HS-27A (cell line): ENCODE measurements around the gene HORMAD2.

Source experiments
- DNase-seq: peaks from one replicate; pipeline ENCODE4 v3.0.0-alpha.2; 2012; ENCODE audit warnings: low read depth, missing footprints

Gene HORMAD2

DNA sequence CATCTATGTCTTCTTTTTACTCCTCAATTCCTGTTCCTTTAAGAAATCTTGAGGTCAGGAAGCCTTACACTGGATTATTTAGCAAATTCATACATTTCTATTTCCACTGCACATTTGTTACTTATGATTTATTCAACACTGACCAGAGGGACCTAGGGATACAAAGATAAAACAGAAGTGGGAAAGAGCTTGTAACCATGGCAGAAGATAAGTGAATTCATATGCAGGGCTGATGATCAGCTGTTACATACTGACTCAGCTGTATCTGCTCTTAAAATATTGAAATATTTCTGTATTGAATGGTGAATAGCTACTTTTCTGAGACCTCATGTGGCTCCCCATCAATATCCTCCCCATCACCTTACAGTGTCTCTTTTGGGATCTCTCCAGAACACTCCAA is 25.2 kb downstream of the HORMAD2 start:
- DNase-seq = no peak

DNA sequence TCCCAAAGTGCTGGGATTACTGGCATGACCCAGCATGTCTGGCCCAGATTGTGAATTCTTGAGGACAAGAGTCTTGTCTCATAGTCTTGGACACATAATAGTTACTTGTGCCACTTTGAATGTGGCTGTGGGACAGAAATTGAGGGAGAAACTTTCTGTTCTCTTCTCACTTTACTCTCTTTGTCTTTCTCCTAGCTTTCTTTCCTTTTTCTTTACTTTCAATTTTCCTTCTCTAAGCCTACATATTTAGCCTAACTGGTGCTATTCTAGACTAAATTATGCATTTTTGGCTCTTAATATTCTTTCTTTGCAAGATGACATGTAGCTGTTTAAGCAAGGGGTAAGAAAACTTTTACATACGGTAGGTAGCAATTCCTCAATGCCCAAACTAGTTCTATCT is 33.2 kb downstream of the HORMAD2 start:
- no peak for DNase-seq

DNA sequence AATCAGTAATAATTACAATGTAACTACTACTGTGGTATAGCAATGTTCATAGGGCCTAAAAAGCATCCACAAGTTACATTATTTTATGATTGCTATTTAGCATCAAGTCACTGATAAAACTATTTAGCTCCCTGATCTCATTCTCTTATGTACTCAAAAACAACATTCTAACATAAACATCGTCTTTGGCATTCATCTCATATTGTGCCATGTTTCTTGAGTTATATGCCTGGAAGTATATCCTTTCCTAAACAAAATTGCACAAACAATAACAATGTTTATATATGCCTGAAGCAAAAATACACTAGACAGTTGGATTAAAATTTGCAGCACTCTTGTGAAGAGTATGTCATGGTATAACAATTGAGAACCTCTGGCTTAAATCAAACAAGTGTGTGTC is 34.1 kb downstream of the HORMAD2 start:
- no peak for DNase-seq

DNA sequence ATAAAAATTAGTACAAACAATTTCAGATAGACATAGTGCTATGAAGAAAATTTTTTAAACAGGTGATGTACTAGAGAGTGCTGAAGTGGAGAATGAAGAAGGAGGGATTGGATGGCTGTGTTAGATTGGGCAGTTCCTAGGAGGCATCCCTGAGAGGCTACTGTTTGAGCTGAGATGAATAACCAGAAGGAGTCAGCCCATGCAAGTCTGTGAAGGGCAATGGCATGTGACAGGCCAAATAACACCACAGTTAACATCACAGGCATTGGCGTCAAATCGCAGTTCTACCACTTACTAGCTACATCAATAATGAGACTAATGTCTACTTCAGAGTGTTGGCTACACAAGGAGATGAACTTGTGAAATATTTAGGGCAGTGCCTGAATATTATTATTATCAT is 35.4 kb downstream of the HORMAD2 start:
- no peak for DNase-seq

DNA sequence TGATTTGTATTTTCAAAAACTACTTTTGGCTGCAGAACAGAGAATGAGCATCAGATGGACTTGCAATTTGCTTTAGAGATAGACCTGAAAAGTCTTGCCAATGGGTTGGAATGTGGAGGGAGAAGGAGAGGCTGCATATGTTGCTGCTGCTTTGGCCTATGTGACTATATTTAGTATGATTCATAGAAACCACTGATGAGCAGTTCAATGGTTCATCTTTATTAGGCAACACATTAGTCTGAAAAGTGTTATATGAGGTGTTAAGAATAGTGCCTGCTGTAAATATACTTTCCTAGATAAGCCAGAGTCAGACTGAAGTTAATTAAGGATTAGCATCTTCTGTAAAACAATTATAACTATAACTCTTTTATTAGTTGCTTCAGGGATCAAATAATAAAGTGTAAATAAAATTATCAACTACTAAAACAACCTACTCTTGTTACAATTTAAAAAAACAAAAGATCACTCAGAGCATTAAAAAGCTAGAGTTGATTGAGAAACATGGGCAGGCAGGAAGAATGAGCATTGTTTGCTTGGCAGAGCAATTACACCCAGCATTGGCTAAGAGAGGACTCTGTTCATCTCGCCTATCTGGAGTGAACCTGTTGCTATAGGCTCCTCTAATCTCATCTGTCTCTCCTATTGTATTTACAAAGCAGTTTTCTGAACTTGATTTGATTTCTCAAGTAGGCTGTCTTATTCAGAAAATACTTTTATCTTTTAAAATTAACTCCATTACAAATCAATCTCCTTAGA is 36.3 kb downstream of the HORMAD2 start:
- peak; percentile 29 for DNase-seq

DNA sequence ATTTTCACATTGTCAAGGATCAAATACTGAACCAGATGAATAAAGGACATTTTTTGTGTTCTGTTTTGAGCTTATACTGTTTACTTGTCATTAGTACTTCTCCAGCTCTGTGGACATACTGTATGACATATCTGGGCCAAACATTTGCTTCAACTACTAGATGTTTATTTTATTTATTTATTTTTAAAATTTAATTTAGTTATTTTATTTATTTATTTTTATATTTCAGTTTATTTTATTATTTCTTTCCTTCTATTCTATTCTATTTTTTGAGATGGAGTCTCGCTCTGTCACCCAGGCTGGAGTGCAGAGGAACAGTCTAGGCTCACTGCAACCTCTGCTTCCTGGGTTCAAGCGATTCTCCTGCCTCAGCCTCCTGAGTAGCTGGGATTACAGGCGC is 37.0 kb downstream of the HORMAD2 start:
- DNase-seq = no peak

DNA sequence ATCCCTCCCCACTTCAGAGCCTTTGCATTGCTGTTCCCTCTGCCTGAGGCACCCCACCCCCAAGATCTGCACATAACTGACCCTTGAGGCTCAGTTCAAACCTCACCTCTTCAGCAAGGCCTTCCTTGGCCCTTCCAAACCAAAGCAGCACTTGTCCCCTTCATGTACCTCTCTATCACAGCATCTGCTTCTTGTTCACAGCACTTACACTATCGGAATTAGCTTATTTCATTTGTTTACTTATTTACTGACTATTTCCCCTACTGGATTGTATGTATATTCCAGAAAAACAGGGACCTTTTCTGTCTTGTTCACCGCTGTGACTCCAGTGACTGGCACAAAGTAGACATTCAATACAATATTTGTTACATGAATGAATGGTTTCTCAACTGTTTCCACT is 38.0 kb downstream of the HORMAD2 start:
- no peak for DNase-seq

DNA sequence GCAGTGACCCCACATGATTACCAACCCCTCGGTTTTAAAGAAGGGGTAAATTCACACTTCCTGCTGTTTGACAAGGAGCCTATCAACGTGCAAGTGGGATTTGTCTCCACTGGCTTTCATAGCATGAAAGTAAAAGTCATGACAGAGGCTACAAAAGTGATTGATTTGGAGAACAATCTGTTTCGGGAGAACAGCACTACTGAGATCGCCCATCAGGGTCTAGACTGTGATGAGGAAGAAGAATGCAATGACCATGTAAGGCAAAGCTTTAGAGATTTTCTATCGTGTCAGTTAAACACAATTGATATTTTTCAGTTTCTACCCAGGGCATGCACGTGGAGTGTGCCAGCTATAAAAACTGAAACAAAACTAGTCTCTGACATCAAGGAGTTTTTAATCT is 41.7 kb downstream of the HORMAD2 start:
- DNase-seq = no peak

DNA sequence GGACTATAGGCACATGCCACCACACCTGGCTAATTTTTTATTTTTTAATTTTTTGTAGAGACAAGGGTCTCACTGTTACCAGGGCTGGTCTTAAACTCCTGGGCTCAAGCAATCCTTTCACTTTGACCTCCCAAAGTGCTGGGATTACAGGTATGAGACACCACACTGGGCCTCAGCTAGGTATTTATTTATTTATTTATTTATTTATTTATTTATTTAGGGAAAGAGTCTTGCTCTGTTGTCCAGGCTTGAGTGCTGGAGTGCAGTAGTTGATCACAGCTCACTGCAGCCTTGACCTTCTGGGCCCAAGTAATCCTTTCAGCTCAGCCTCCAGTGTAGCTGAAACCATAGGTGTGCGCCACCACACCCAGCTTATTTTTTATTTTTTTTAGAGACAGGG is 43.2 kb downstream of the HORMAD2 start:
- DNase-seq = no peak

DNA sequence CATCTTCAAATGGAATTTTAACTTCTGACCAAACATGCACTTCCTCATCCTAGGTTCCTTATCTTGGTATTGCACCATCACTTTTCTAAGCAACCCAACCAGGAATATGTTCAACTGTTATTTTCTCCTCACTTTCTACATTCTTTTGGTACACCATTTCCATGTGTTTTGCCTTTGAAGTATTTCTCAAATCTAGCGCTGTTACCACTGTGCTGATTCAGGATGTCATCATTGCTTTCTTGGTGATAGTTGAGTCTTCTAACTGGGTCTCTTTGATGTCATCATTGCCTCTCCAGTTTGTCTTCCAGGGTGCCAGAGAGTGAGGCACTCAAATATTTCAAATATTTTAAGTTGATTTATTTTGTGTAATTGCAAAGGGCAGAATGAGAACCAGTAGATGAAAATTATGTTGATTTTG is 47.5 kb downstream of the HORMAD2 start:
- peak; percentile 22 for DNase-seq

DNA sequence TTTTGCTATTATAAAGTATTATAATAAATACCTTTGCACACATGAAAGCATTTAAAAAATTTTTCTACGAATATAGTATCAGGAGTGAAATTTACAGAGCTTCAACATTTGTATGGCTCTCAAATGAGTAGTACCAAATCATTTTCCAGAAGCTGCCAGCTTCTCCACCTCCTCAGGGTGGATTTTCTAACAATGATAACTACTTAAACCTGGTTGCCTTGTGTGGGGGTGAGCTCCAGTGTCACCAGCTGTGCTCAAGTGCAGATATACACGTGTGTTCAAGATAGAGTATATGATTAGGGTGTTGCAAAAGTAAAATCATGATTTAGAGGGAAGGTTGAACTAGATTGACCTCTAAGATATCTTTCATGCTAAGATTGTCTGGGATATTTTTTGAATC is 48.2 kb downstream of the HORMAD2 start:
- no peak for DNase-seq

DNA sequence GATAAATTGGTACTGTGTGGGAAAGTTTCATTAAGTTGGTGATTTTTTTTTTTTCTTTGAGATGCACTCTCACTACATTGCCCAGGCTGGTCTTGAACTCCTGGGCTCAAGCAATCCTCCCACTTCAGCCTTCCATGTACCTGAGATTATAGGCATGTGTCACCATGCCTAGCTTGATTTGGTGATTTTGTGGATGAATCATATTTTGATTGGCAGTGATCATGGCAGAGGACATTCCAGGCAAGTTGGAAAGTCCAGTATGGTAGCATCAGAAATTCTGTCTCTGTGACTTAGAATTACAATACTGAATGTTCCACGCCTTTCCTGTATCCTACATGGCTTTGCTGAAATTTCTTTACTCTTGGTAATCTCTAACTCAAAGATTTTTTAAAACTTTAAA is 49.4 kb downstream of the HORMAD2 start:
- DNase-seq = no peak

DNA sequence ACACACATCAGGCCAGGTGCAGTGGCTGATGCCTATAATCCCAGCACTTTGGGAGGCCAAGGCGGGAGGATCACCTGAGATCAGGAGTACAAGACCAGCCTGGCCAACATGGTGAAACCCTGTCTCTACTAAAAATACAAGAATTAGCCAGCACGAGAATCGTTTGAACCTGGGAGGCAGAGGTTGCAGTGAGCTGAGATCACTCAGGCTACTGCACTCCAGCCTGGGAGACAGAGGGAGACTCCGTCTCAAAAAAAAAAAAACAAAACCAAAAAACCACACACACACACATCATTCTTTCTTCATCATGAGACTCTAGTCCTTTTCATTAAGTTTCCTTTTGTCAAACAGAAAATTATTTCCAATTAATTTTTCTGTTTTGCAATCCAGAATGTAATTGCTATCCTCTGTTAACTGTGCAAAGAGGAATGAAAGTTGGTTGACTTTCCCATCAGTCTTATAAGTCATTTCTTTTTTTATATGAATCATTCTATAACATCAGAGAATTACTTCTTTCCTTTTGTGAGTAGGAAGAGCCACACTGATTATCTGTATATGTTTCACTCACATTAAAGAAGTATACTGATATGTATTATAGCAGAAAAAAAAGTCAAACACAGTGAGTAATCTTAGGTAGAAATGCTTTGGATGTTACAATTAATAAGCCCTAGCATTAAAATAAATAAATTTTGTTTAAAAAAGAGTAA is 52.2 kb downstream of the HORMAD2 start:
- no peak for DNase-seq

DNA sequence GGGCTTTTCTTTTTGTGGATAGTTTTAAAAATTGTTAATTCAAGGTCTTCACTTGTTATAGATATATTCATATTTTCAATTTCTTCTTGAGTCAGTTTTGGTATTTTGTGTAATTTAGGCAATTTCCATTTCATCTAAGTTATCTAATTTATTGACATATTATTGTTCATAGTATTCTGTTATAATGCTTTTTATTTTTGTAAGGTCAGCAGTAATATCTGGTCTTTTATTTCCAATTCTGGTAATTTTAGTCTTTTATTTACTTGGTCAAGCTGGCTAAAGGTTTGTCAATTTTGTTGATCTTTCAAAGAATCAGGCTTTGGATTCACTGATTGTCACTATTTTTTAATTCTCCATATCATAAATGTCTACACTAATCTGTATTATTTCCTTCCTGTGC is 60.1 kb downstream of the HORMAD2 start:
- DNase-seq = no peak

DNA sequence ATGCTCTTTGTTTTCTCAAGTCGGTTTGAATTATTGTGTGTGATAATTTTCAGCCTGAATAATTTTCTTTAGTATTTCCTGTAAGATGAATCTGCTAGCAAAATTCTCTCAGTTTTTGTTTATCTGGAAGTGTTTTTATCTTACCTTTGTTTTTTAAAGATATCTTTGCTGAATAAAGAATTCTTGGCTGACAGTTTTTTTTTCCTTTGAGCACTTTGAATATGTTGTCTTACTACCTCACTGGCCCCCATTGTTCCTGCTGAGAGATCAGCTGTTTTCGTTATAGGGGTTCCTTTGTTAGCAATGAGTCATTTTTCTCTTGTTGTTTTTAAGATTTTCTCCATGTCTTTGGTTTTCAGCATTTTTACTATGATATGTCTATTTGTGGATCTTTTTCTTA is 63.0 kb downstream of the HORMAD2 start:
- no peak for DNase-seq

DNA sequence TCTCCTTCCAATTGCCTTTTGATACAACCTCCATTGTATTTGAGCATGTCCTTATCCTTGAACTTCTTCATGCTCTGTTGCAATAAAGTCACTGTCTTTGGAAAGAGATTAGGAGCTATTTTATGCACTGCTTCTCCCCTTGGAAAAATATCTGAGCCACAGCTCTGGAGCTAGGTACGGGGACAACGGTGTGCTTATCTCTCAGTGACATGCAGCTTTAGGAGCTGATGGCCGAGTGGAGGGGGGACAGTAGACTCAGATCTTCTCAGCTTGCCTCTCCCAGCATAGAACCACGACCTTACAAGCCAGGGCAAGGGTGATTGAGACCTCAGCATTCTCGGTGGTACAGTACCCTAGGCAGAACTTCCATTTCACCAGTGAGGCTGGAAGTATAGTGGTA is 64.1 kb downstream of the HORMAD2 start:
- DNase-seq = no peak

DNA sequence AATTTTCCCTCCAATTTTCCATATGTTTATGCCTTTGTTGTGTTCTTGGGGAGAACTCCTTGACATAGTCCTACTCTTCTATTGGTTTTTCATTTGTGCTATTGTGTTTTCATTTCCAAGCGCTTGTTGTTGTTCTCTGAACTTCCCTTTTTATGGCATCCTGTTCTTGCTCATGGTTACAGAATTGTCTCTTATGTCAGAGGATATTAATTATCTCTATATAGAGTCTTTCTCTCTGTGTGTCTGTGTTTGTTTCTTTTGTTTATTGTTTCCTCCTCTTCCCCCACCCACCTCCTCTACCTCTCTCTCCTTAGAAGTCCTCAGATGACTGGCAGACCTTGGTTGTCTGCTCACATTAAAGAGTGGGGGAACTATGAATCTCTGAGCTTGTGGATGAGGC is 69.9 kb downstream of the HORMAD2 start:
- DNase-seq = no peak

DNA sequence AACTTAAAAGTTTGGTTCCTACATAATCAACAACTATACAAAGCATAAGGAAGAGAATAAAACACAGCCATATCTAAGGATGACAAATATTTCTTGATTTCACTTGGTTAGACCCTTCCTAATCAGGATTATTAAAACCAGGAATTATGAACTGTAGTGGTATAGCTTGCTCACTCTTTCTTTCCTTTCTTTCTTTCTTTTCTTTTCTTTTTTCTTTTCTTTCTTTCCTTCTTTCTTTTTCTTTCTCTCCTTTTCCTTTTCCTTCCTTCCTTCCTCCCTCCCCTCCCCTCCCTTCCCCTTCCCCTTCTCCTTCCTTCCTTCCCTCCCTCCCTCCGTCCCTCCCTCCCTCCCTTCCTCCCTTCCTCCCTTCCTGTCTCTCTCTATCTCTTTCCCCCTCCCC is 78.0 kb downstream of the HORMAD2 start:
- no peak for DNase-seq

DNA sequence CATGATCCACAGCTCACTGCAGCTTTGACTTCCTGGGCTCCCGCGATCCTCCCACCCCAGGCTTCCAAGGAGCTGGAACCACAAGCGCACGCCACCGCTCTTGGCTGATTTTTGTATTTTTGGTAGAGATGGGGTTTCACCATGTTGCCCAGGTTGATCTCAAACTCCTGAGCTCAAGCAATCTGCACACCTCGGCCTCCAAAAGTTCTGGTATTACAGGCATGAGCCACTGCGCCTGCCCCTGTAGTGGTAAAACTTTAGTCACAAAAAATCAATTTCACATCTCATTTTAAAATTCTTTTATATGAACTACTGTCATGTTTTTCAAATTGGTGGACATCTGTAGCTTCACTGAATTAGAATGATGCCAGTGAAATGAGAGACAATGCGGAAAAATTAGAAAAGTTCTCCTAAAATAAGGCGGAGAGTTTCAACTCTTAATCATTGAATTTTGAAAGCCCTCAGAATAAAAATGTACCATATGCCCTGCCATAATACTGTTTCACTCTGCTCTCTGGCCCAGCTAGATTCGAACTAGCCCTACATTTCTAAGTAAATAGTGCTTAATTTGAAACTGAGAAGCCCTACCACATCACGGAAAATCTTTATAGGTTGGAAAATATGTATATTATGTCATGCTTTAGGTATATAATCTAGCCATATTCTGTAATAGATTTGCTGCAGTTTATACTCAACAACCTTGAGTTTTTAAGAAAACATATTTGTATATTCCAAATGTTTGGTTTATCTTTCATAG is 78.7 kb downstream of the HORMAD2 start:
- DNase-seq = no peak

DNA sequence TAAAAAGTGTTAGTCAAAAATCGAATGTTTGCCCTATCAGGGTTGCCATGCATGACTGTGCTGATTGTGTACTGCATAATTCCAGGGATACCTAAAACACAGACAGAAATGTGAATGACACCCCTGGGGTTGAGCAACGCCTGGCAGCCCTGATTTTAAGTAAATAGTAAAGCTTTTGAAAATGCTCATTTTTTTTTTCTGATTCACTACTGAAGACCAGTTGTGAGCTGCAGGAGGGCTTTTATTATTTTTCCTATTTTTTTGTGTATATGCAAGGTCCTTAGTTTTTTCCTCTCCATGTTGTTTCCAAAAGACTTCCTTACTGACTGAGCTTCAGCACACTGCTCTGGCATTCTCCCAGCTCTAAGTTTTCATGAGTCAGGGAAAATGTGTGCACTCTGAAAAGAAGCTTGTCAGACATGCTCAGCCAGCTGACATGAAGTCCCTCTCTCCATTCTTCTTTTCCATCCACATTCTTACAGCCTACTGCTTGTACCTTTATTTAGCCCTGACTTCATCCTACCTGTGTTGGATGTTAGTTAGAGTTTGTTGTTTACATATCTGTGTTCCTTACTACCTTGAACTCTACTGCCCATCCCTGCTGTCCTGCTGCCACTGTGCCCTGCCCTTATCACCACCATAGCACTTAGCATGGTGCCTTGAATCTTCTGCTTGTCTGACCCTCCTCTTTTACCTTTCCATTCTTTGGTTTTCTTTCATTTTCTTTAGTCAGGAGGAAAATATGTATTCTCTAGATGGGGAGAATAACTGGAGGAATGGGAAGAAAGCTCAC is 79.5 kb downstream of the HORMAD2 start:
- no peak for DNase-seq

DNA sequence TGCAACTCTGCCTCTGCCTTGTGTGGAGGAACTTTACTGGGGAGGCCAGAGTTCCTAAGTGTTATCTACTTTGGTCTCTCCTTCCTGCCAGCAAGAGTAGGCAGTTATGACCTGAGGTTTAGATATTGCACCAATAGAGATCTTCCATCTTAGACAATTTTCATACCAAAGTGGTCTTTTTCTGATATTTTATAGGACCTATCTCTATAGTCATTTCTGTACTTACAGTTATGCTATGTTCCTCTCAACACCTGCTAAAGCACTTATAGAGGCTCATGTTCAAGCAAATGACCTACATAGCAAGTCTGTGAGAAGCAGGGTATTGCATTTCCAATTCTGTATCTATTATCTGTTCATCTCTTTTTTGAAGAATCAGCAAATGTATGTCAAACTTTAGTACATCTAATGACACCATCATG is 80.8 kb downstream of the HORMAD2 start:
- no peak for DNase-seq

DNA sequence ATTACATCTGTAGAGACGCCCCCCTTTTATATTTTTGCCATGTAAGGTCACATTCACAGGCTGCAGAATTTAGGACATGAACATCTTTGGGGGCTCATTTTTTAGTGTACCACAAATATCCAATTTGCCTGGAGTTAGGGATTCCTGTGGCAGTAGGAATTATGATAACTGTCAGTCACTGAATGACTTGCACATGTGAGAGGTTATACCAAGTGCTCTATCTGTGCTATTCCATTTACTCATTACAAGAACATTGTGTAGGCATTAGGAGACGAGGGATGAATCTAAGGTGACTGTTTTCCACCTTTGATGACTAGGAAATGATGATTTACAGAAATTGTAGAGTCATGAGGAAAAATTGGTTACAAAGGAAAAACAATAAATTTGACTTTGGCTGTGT is 87.0 kb downstream of the HORMAD2 start:
- no peak for DNase-seq
